KMS-11 (cell line): ENCODE data around the gene PRR23E.

Experiments used
- H2AFZ ChIP-seq: fragments of 200-600 bp; sonication (generic); 2 replicates; pipeline ENCODE4 v1.6.1; 2016; ENCODE audit warnings: antibody characterized with exemption, mixed run types, low read depth
- H3K27ac ChIP-seq: fragments of 200-600 bp; sonication (generic); 2 replicates; pipeline ENCODE4 v1.6.1; 2016; ENCODE audit warnings: mild to moderate bottlenecking, mixed run types
- H3K27me3 ChIP-seq: fragments of 200-600 bp; sonication (generic); 2 replicates; pipeline ENCODE4 v1.6.1; 2017; ENCODE audit warnings: mild to moderate bottlenecking, low read depth, mixed run types, moderate library complexity; ENCODE audit not compliant: insufficient read depth
- H3K36me3 ChIP-seq: fragments of 200-600 bp; sonication (generic); 2 replicates; pipeline ENCODE4 v1.6.1; 2017; ENCODE audit warnings: mild to moderate bottlenecking, mixed run types; ENCODE audit not compliant: insufficient read depth
- H3K4me1 ChIP-seq: fragments of 200-600 bp; sonication (generic); 2 replicates; pipeline ENCODE4 v1.6.1; 2016; ENCODE audit warnings: mild to moderate bottlenecking, low read depth, mixed run types; ENCODE audit not compliant: poor library complexity, severe bottlenecking
- H3K4me2 ChIP-seq: fragments of 200-600 bp; sonication (generic); 2 replicates; pipeline ENCODE4 v1.7.0; 2016; ENCODE audit warnings: mild to moderate bottlenecking, mixed run types
- H3K4me3 ChIP-seq: fragments of 200-600 bp; sonication (generic); IDR thresholded peaks from 2 replicates; pipeline ENCODE4 v1.6.1; 2017; ENCODE audit warnings: low read depth, low read length, mixed read lengths; ENCODE audit not compliant: insufficient read depth
- H3K79me2 ChIP-seq: fragments of 200-600 bp; sonication (generic); 2 replicates; pipeline ENCODE4 v1.6.1; 2016; ENCODE audit warnings: low read depth, mixed run types; ENCODE audit not compliant: insufficient read depth
- H3K9ac ChIP-seq: fragments of 200-600 bp; sonication (generic); 2 replicates; pipeline ENCODE4 v1.6.1; 2016; ENCODE audit warnings: mild to moderate bottlenecking, mixed run types
- H4K20me1 ChIP-seq: fragments of 200-600 bp; sonication (generic); 2 replicates; pipeline ENCODE4 v1.6.1; 2016; ENCODE audit warnings: mild to moderate bottlenecking, mixed run types; ENCODE audit not compliant: insufficient read depth
- TF ChIP-seq, protein P1 (sequence below): fragments of 200-600 bp; sonication (generic); conservative IDR thresholded peaks from 2 replicates; pipeline ENCODE4 v1.6.1; 2017; ENCODE audit warnings: low read depth, mild to moderate bottlenecking, antibody characterized with exemption, low read length, moderate library complexity, mixed read lengths

PRR23E gene

DNA sequence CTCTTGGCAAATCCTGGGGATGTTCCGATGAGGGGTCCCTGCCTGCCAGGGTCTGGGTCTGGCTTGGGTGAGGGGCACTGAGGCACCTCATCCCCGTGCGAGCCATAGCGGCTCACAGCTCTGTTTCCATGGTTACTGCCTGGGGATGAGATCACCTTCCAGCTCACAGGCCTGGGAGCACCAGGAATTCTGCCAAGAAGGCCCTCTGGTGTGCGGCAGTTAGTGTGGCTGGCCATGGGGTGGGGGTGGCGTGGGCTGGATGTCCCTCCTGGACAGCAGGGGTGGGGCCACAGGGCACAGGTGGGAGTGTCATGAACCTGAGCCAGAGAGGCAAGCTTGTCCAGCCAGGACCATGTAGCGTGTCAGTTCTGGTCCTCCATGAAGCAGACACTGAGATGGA lies 22.1 kb upstream of the PRR23E start:
- Histone ChIP-seq H3K4me2 (no peak overlapping the region), H4K20me1 (no peaks in the 10 kb centered on the region), H3K4me3 (no peak overlapping the region), H3K79me2 (no peaks in the 10 kb centered on the region), H3K9ac (no peak overlapping the region), H3K36me3 (no peaks in the 10 kb centered on the region), H3K4me1 (no peaks in the 10 kb centered on the region), H3K27ac (no peak overlapping the region), H2AFZ (no peak overlapping the region), H3K27me3 (no peaks in the 10 kb centered on the region; the same call in 1 of the 2 replicates)
- TF ChIP-seq, protein P1, sequence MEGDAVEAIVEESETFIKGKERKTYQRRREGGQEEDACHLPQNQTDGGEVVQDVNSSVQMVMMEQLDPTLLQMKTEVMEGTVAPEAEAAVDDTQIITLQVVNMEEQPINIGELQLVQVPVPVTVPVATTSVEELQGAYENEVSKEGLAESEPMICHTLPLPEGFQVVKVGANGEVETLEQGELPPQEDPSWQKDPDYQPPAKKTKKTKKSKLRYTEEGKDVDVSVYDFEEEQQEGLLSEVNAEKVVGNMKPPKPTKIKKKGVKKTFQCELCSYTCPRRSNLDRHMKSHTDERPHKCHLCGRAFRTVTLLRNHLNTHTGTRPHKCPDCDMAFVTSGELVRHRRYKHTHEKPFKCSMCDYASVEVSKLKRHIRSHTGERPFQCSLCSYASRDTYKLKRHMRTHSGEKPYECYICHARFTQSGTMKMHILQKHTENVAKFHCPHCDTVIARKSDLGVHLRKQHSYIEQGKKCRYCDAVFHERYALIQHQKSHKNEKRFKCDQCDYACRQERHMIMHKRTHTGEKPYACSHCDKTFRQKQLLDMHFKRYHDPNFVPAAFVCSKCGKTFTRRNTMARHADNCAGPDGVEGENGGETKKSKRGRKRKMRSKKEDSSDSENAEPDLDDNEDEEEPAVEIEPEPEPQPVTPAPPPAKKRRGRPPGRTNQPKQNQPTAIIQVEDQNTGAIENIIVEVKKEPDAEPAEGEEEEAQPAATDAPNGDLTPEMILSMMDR = no peak

DNA sequence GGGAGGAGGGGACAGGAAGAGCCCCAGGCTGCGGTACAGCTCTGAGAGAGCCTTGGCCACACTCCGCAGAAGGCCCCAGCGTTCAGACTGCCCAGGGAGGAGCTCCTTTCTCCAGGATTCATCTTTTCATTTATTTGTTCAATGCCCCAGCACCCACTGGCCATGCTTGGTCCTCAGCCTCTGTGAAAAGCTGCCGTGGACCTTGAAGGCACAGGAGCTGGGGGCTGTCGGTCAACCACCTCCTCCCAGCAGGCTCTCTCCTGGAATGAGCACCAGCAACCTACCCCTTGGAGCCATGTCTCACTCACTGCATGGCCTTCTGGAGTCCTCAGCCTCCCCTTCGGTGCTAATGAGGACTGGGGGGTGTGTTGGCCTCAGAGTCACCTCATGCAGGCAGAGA lies 21.6 kb upstream of the PRR23E start:
- H3K4me3 ChIP-seq = no peak overlapping the region
- TF ChIP-seq, protein P1 = no peak
- no peak overlapping the region for H3K27ac ChIP-seq
- H3K9ac ChIP-seq = no peak overlapping the region
- H3K4me1 ChIP-seq = no peaks in the 10 kb centered on the region
- no peak overlapping the region for H3K4me2 ChIP-seq
- H2AFZ ChIP-seq = no peak overlapping the region
- no peaks in the 10 kb centered on the region for H4K20me1 ChIP-seq
- no peaks in the 10 kb centered on the region; the same call in 1 of the 2 replicates for H3K27me3 ChIP-seq
- no peaks in the 10 kb centered on the region for H3K36me3 ChIP-seq
- no peaks in the 10 kb centered on the region for H3K79me2 ChIP-seq

DNA sequence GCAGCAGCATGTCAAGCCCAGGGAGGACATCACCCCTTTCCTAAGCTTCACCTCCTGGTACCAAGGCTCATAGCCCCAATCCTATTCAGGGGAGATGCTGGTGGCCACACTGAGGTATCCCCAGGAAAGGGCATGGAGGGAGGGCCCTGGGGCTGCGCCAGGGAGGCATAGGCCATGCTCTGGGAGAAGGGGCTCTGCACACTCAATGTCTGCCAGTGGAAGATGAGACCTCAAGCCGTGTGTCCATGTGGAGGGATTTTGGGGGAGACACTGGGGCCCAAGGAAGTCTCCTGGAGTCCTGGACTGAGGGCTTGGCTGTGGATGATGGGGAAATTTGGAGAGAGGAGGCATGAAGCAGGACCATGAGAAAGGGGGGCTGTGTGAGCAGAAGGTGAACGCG lies 21.2 kb upstream of the PRR23E start:
- no peaks in the 10 kb centered on the region for H4K20me1 ChIP-seq
- H3K27ac ChIP-seq = no peak overlapping the region

DNA sequence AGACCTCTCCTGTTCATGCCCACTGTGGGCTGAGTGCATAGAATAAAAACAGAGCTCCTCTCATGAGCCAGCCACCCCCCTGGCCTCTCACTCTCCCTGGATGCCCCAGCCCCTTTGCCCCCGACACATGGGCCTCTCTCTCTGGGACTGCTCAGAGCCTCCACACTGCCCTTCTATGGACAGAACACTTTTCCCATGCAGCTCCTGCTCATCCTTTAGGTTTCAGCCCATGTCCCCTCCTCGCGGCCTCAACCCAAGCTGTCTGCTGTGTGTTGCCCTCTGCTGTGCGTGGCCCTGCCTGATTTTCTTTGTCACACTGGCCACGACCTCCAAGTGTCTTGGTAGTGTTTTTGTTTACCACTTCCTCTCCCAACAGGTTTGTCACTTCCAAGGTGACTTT lies 20.7 kb upstream of the PRR23E start:
- no peak overlapping the region for H3K4me3 ChIP-seq
- H3K4me2 ChIP-seq = no peak overlapping the region

More for the DNA sequence above, 21.2 kb upstream of the PRR23E start:
- Histone ChIP-seq H2AFZ (no peak overlapping the region), H3K4me3 (no peak overlapping the region), H3K36me3 (no peaks in the 10 kb centered on the region), H3K4me1 (no peaks in the 10 kb centered on the region), H3K27me3 (no peaks in the 10 kb centered on the region; the same call in 1 of the 2 replicates), H3K79me2 (no peaks in the 10 kb centered on the region), H3K9ac (no peak overlapping the region), H3K4me2 (no peak overlapping the region)
- TF ChIP-seq, protein P1 = no peak

More for the DNA sequence above, 20.7 kb upstream of the PRR23E start:
- Histone ChIP-seq H3K79me2 (no peaks in the 10 kb centered on the region), H4K20me1 (no peaks in the 10 kb centered on the region), H3K27ac (no peak overlapping the region), H2AFZ (no peak overlapping the region), H3K4me1 (no peaks in the 10 kb centered on the region), H3K27me3 (no peaks in the 10 kb centered on the region; the same call in 1 of the 2 replicates), H3K9ac (no peak overlapping the region), H3K36me3 (no peaks in the 10 kb centered on the region)
- TF ChIP-seq, protein P1 = no peak
